KG1 (cell line): ENCODE measurements around the gene POLR2E.

Experiments used
- DNase-seq: peaks from one replicate; lab custom pipeline; 2025; lab: John Stamatoyannopoulos, UW

POLR2E gene

GRCh38 chr19:1047696-1048147, 47.5 kb downstream of the POLR2E start:
- DNase-seq: no peak

- no peak for DNase-seq
Measured at GRCh38 chr19:1046836-1047695, 48.1 kb downstream of the POLR2E start.

- DNase-seq: no peak
Measured at GRCh38 chr19:1046117-1046626, 49.0 kb downstream of the POLR2E start.

GRCh38 chr19:1045247-1045603, 50.0 kb downstream of the POLR2E start:
- no peak for DNase-seq

GRCh38 chr19:1042689-1043511, 52.3 kb downstream of the POLR2E start:
- no peak for DNase-seq

GRCh38 chr19:1041835-1042685, 53.1 kb downstream of the POLR2E start:
- DNase-seq: no peak

GRCh38 chr19:1041272-1041834, 53.8 kb downstream of the POLR2E start:
- no peak for DNase-seq

GRCh38 chr19:1040476-1041271, 54.5 kb downstream of the POLR2E start:
- DNase-seq: peak; percentile 34

GRCh38 chr19:1039646-1040475, 55.3 kb downstream of the POLR2E start, which contains the start of gene ABCA7:
ABCA7 (plus strand) TSS chr19:1040107; CDS start chr19:1041362, 1,255 bp downstream.
- peak; percentile 89 for DNase-seq

GRCh38 chr19:1038978-1039645, 56.1 kb downstream of the POLR2E start:
- DNase-seq: no peak

- DNase-seq: no peak
Measured at GRCh38 chr19:1037621-1038064, 57.5 kb downstream of the POLR2E start.
